T-cell (primary cell): Measurements from ENCODE around the gene SLC2A3. TPM values are rescaled to one million over a fixed set of nuclear protein-coding genes. Genes with fewer than 3 reads are reported as not detected.
"Not testable (repeated sequence)": the region's sequence is repeated elsewhere in the genome, so short reads cannot be mapped to it uniquely, and the experiment has no call there.

ENCODE experiments used
- ATAC-seq, 4 experiments: fragments of 200-7000 bp in 3 of 4; fragments of 150-1000 bp in 1 of 4; cut with Tn5 transposase; replicated peaks in 1 of 4; 1 replicate in 3 of 4; 2 replicates in 1 of 4; pipeline ENCODE4 v1.10.0; 2021; ENCODE audit warnings: moderate library complexity in 3 of 4, mild to moderate bottlenecking in 2 of 4, moderate number of reproducible peaks in 1 of 4
- CTCF ChIA-PET, 2 donors: fragments of 300-600 bp; sonication (Branson Sonifier 250); formaldehyde crosslinking; loops; one replicate each; lab custom pipeline; 2022; ENCODE audit warnings: antibody characterized with exemption in 2 of 2; lab: Charles Lee
- POLR2A ChIA-PET, 2 donors: fragments of 300-600 bp; sonication (Branson Sonifier 250); formaldehyde crosslinking; loops; one replicate each; lab custom pipeline; 2022; ENCODE audit warnings: antibody characterized with exemption in 2 of 2; lab: Charles Lee
- DNase-seq, 35 experiments: peaks; one replicate each; pipeline versions ENCODE4 v3.0.0 to v3.0.0-alpha.2; 2013 to 2023
- H3K27ac ChIP-seq: one replicate; pipeline ENCODE4 v1.5.1; 2013; ENCODE audit warnings: low read length
- H3K27me3 ChIP-seq, 2 experiments: replicated peaks in 1 of 2; 1 replicate in 1 of 2; 2 replicates in 1 of 2; pipeline versions ENCODE4 v1.6.1 to v1.7.0; 2013; ENCODE audit warnings: low read length in 1 of 2, mixed read lengths in 1 of 2; ENCODE audit not compliant: control insufficient read depth in 2 of 2, insufficient read depth in 2 of 2; ENCODE audit errors: extremely low read depth in 1 of 2
- H3K36me3 ChIP-seq, 2 donors: 1 replicate in 1 of 2; 2 replicates in 1 of 2; pipeline versions ENCODE4 v1.6.1 to v1.7.0; 2013; ENCODE audit warnings: low read length in 1 of 2; ENCODE audit not compliant: control insufficient read depth in 2 of 2, insufficient read depth in 1 of 2; ENCODE audit errors: extremely low read depth in 1 of 2
- H3K4me1 ChIP-seq, 2 experiments: 1 replicate in 1 of 2; 2 replicates in 1 of 2; pipeline versions ENCODE4 v1.6.1 to v1.7.0; 2013; ENCODE audit warnings: low read length in 2 of 2, mixed read lengths in 1 of 2; ENCODE audit not compliant: insufficient read depth in 2 of 2, control insufficient read depth in 1 of 2; ENCODE audit errors: extremely low read depth in 1 of 2
- H3K4me3 ChIP-seq, 2 donors: 1 replicate in 1 of 2; 2 replicates in 1 of 2; pipeline versions ENCODE4 v1.5.1 to v1.7.0; 2013; ENCODE audit warnings: mild to moderate bottlenecking in 2 of 2, low read length in 1 of 2, moderate library complexity in 1 of 2; ENCODE audit not compliant: control insufficient read depth in 1 of 2; ENCODE audit errors: extremely low read depth in 1 of 2
- H3K9me3 ChIP-seq: 2 replicates; pipeline ENCODE4 v1.7.0; 2013
- H3K27ac Mint-ChIP-seq, 2 donors: one replicate each; pipeline ENCODE4 v1.8.0; 2020 to 2021; ENCODE audit warnings: mild to moderate bottlenecking in 2 of 2, mixed read lengths in 2 of 2
- H3K27me3 Mint-ChIP-seq, 2 donors: one replicate each; pipeline ENCODE4 v1.8.0; 2021 to 2022; ENCODE audit warnings: mixed read lengths in 2 of 2
- H3K36me3 Mint-ChIP-seq: one replicate; pipeline ENCODE4 v1.8.0; 2021; ENCODE audit warnings: mixed read lengths
- H3K4me1 Mint-ChIP-seq, 3 donors: one replicate each; pipeline ENCODE4 v1.8.0; 2020 to 2022; ENCODE audit warnings: mixed read lengths in 3 of 3, mild to moderate bottlenecking in 1 of 3
- H3K4me3 Mint-ChIP-seq, 3 donors: one replicate each; pipeline ENCODE4 v1.8.0; 2020 to 2022; ENCODE audit warnings: mild to moderate bottlenecking in 3 of 3, mixed read lengths in 3 of 3, moderate library complexity in 3 of 3
- H3K9me3 Mint-ChIP-seq, 3 donors: one replicate each; pipeline ENCODE4 v1.8.0; 2020 to 2022; ENCODE audit warnings: mixed read lengths in 3 of 3
- WGBS: methylation state at CpG from one replicate; pipeline ENCODE4 v1.1.5; 2013; ENCODE audit warnings: missing lambda C conversion rate; ENCODE audit not compliant: insufficient coverage; 5-methylcytosine and 5-hydroxymethylcytosine counted together
- total RNA-seq, 35 experiments: library from RNA in 6 of 35; stranded (reverse) in 6 of 35; fragments of 120-200 nt in 1 of 35; gene quantifications; one replicate each; pipeline versions ENCODE4 v1.2.1 to v1.2.4 and lab custom pipeline; 2013 to 2026

Gene SLC2A3
- total RNA-seq, 5 donors from 2014 or later (not counting 1 experiment from before 2014, with no cell fraction given): 125 to 803 (median 160) TPM

GRCh38 chr12:7959278-7959677 is 23.3 kb upstream of the SLC2A3 start:
- Mint-ChIP-seq H3K27me3 (no peaks in the 10 kb centered on the region), H3K27ac (peak overlapping the region; percentile 92 to 93), H3K4me1 (peaks cover 38 to 52% (median 42%) of the 10 kb centered on the region in 3 donors), H3K9me3 (no peaks in the 10 kb centered on the region), H3K4me3 (peak overlapping the region; percentile 81 to 87 (median 84)), H3K36me3 (no peaks in the 10 kb centered on the region)
- Histone ChIP-seq H3K27ac (peak overlapping the region; percentile 87), H3K27me3 (no peaks in the 10 kb centered on the region), H3K36me3 (no peaks in the 10 kb centered on the region), H3K9me3 (no peaks in the 10 kb centered on the region), H3K4me1 (peaks cover 28 to 34% of the 10 kb centered on the region in 2 experiments), H3K4me3 (peak overlapping the region in 1 of 2 donors; percentile 53)
- ChIA-PET POLR2A (interaction anchor here (3.1 to 6.2 kb wide), 3 partner anchors 23 to 26 kb away, joined by 18 to 296 read pairs (median 49); partner anchors contain the start of gene SLC2A3 (in 2 of the 2)), CTCF (interaction anchor here (1.5 to 7.9 kb wide), 3 partner anchors 20 to 24 kb away, joined by 5 to 222 read pairs (median 7); partner anchors contain the start of gene SLC2A3 (in 1 of the 2))
- no peak for DNase-seq
- 33% methylated on average over 1 of the region's 1 CpG for WGBS
- peak in 2 of 4 experiments; percentile 1 to 2 for ATAC-seq

- H3K27me3 Mint-ChIP-seq, H3K36me3 ChIP-seq, ATAC-seq, H3K36me3 Mint-ChIP-seq, H3K27ac ChIP-seq, H3K9me3 ChIP-seq, H3K4me3 ChIP-seq, H3K27me3 ChIP-seq, H3K4me3 Mint-ChIP-seq, H3K27ac Mint-ChIP-seq, DNase-seq, H3K9me3 Mint-ChIP-seq, CTCF ChIA-PET: not testable (repeated sequence)
- peaks cover 15 to 16% of the 10 kb centered on the region in 2 experiments for H3K4me1 ChIP-seq
- 92% methylated on average over 8 of the region's 19 CpGs for WGBS
- peaks cover 20 to 23% (median 22%) of the 10 kb centered on the region in 3 donors for H3K4me1 Mint-ChIP-seq
- POLR2A ChIA-PET: interaction anchor here in 1 of 2 donors (0.6 kb wide), 1 partner anchor 19 kb away, joined by 6 read pairs; no protein-coding TSS in a partner anchor
These were observed 18.9 kb upstream of the SLC2A3 start for GRCh38 chr12:7954877-7955276.

GRCh38 chr12:7954418-7954817 is 18.4 kb upstream of the SLC2A3 start:
- POLR2A ChIA-PET: interaction anchor here in 1 of 2 donors (0.6 kb wide), 1 partner anchor 19 kb away, joined by 6 read pairs; no protein-coding TSS in a partner anchor
- H3K27me3 ChIP-seq, H3K9me3 ChIP-seq, H3K27me3 Mint-ChIP-seq, H3K36me3 Mint-ChIP-seq, H3K36me3 ChIP-seq, H3K4me3 Mint-ChIP-seq, ATAC-seq, H3K9me3 Mint-ChIP-seq, H3K4me3 ChIP-seq, CTCF ChIA-PET, H3K27ac ChIP-seq, DNase-seq, H3K27ac Mint-ChIP-seq: not testable (repeated sequence)
- WGBS: no CpG with 5 or more reads among the region's 10 CpGs
- peaks cover 10 to 12% of the 10 kb centered on the region in 2 experiments for H3K4me1 ChIP-seq
- peaks cover 15 to 18% (median 17%) of the 10 kb centered on the region in 3 donors for H3K4me1 Mint-ChIP-seq

- H3K4me3 ChIP-seq, H3K36me3 Mint-ChIP-seq, H3K27ac ChIP-seq, POLR2A ChIA-PET, H3K4me3 Mint-ChIP-seq, H3K9me3 Mint-ChIP-seq, H3K36me3 ChIP-seq, H3K27me3 Mint-ChIP-seq, DNase-seq, H3K9me3 ChIP-seq, H3K27ac Mint-ChIP-seq, H3K27me3 ChIP-seq, ATAC-seq: not testable (repeated sequence)
- peaks cover 12 to 14% (median 12%) of the 10 kb centered on the region in 3 donors for H3K4me1 Mint-ChIP-seq
- CTCF ChIA-PET: interaction anchor here in 1 of 2 donors (0.7 kb wide), 1 partner anchor 123 kb away, joined by 10 read pairs; no protein-coding TSS in a partner anchor
- no CpG with 5 or more reads among the region's 2 CpGs for WGBS
- peaks cover 5 to 10% of the 10 kb centered on the region in 2 experiments for H3K4me1 ChIP-seq
These were observed 17.9 kb upstream of the SLC2A3 start for GRCh38 chr12:7953912-7954311.

GRCh38 chr12:7951671-7952070 is 15.7 kb upstream of the SLC2A3 start:
- Mint-ChIP-seq H3K27ac (no peak overlapping the region), H3K36me3 (no peaks in the 10 kb centered on the region), H3K4me1 (peaks cover 0 to 8% (median 4%) of the 10 kb centered on the region in 3 donors), H3K27me3 (no peaks in the 10 kb centered on the region), H3K9me3 (no peaks in the 10 kb centered on the region), H3K4me3 (no peak overlapping the region)
- Histone ChIP-seq H3K36me3 (no peaks in the 10 kb centered on the region), H3K27me3 (no peaks in the 10 kb centered on the region), H3K27ac (no peak overlapping the region), H3K4me1 (peaks cover 0 to 5% of the 10 kb centered on the region in 2 experiments), H3K9me3 (no peaks in the 10 kb centered on the region), H3K4me3 (no peak overlapping the region)
- WGBS: no CpG with 5 or more reads among the region's 6 CpGs
- no peak for ATAC-seq
- no peak for DNase-seq
- POLR2A ChIA-PET: no interaction called here
- CTCF ChIA-PET: no interaction called here

GRCh38 chr12:7950230-7950943 is 14.4 kb upstream of the SLC2A3 start:
- CTCF ChIA-PET, H3K4me1 ChIP-seq, H3K27ac ChIP-seq, H3K4me3 ChIP-seq, H3K4me1 Mint-ChIP-seq, H3K4me3 Mint-ChIP-seq, H3K27ac Mint-ChIP-seq, H3K36me3 ChIP-seq, H3K9me3 Mint-ChIP-seq, H3K36me3 Mint-ChIP-seq, DNase-seq, H3K27me3 ChIP-seq, H3K27me3 Mint-ChIP-seq, POLR2A ChIA-PET, ATAC-seq, H3K9me3 ChIP-seq: not testable (repeated sequence)
- WGBS: 100% methylated on average over 3 of the region's 14 CpGs
